Activated naive CD4-positive, alpha-beta T cell treated with anti-CD3 and anti-CD28 coated beads, Interleukin-2, amount 50 U/mL, for 24 hours (primary cell): ENCODE measurements around the gene PCED1B.
A peak's percentile ranks its signal among the peaks of the same experiment; 100 is the strongest.
"Not testable (repeated sequence)": the region's sequence is repeated elsewhere in the genome, so short reads cannot be mapped to it uniquely, and the experiment has no call there.

Source experiments
- H3K27ac Mint-ChIP-seq: one replicate; pipeline ENCODE4 v1.8.0; 2021; ENCODE audit warnings: mild to moderate bottlenecking, mixed read lengths
- H3K27me3 Mint-ChIP-seq: one replicate; pipeline ENCODE4 v1.8.0; 2021; ENCODE audit warnings: mixed read lengths
- H3K36me3 Mint-ChIP-seq: one replicate; pipeline ENCODE4 v1.8.0; 2021; ENCODE audit warnings: mixed read lengths
- H3K4me1 Mint-ChIP-seq: one replicate; pipeline ENCODE4 v1.8.0; 2021; ENCODE audit warnings: mixed read lengths
- H3K4me3 Mint-ChIP-seq: one replicate; pipeline ENCODE4 v1.8.0; 2021; ENCODE audit warnings: mild to moderate bottlenecking, mixed read lengths
- H3K9me3 Mint-ChIP-seq: one replicate; pipeline ENCODE4 v1.8.0; 2021; ENCODE audit warnings: mixed read lengths

PCED1B gene

DNA sequence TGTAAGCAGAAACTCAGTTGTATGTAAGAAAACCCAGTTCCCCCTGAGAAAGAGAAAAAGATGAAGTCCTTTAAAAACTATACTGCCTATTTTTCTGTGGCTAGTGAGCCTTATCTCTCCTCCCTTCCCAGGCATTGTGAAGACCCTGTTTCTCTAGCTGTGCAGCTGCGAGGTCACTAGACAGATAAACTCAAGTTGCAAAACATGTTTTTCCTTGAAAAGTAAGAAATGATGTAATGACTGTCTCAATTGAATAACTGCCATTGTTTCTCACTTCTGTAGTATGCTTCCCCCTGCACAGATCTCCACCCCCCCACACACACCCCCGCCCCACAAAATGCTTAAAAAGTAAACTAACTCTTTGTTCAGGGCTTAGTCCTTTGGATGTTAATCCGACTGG is 23.6 kb upstream of the PCED1B start:
- peaks cover 14% of the 10 kb centered on the region for H3K9me3 Mint-ChIP-seq
- not testable (repeated sequence) for H3K4me3 Mint-ChIP-seq, H3K27ac Mint-ChIP-seq, H3K4me1 Mint-ChIP-seq, H3K36me3 Mint-ChIP-seq, H3K27me3 Mint-ChIP-seq

DNA sequence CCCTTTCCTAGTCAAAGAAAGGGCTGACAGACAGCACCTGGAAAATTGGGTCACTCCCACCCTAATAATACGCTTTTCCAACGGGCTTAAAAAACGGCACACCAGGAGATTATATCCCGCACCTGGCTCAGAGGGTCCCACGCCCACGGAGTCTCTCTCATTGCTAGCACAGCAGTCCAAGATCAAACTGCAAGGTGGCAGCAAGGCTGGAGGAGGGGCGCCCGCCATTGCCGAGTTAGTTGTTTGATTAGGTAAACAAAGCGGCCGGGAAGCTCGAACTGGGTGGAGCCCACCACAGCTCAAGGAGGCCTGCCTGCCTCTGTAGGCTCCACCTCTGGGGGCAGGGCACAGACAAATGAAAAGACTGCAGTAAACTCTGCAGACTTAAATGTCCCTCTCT is 22.5 kb upstream of the PCED1B start:
- H3K4me3 Mint-ChIP-seq, H3K4me1 Mint-ChIP-seq, H3K27me3 Mint-ChIP-seq, H3K27ac Mint-ChIP-seq, H3K36me3 Mint-ChIP-seq: not testable (repeated sequence)
- H3K9me3 Mint-ChIP-seq, result peaks cover 11% of the 10 kb centered on the region

DNA sequence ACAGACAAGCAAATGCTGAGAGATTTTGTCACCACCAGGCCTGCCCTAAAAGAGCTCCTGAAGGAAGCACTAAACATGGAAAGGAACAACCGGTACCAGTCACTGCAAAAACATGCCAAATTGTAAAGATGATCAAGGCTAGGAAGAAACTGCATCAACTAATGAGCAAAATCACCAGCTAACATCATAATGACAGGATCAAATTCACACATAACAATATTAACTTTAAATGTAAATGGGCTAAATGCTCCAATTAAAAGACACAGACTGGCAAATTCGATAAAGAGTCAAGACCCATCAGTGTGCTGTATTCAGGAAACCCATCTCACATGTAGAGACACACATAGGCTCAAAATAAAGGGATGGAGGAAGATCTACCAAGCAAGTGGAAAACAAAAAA is 20.8 kb upstream of the PCED1B start:
- not testable (repeated sequence) for H3K9me3 Mint-ChIP-seq

DNA sequence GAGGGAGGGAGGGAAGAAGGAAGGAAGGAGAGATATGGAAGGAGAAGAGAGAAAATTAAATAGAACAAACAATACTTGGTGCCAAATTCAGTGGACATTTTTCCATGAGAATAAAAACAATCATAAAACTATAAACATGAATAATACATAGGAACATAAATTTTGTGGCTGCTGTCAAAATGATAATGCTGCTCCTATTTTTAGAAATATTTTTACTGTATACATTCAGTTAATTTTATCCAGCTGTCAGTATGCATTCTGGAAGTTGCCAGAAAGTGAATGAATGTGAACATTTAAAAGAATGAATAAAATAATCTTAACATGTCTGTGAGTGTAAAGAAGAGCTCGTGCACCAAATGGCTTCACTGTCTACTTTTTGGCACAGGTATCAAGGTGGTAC is 13.9 kb upstream of the PCED1B start:
- Mint-ChIP-seq H3K4me3 (no peak overlapping the region), H3K4me1 (no peaks in the 10 kb centered on the region), H3K27ac (no peak overlapping the region), H3K27me3 (no peaks in the 10 kb centered on the region), H3K36me3 (no peaks in the 10 kb centered on the region), H3K9me3 (no peaks in the 10 kb centered on the region)

More for the DNA sequence above, 20.8 kb upstream of the PCED1B start:
- not testable (repeated sequence) for H3K36me3 Mint-ChIP-seq, H3K27me3 Mint-ChIP-seq, H3K4me1 Mint-ChIP-seq, H3K4me3 Mint-ChIP-seq, H3K27ac Mint-ChIP-seq

DNA sequence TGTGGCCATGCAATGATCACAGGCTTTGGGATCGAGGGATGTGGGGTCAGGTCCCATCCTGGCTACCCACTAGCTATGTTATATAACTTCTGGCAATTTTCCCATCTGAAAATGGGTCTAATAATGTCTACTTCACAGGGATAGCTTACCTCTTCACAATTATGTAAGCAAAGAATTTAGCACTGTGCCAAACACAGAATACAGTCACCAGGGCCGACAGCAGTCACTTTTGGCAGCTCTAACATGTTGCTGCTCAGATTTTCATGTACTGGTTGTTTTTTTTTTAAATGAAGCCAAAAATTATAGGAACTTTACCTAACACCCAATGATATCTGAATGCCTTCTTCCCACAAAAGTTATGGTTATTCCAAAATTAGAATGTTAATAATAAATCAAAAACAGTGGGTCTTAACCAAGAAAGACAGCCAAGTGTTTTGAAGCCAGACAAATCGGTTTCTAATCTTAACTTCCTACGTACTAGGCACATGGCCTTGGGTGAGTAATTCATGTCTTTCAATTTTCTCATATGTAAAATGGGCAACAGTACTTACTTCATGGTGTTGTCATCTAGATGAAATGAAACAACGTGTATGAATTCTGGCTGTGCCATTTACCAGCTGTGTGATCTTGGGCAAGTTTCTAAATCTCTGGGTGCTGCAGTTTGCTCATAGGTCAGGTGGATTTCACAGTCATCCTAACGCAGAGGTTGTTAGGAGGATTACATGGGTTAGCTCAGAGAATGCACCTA is 13.0 kb upstream of the PCED1B start:
- H3K4me3 Mint-ChIP-seq, result no peak overlapping the region
- H3K4me1 Mint-ChIP-seq, result peaks cover 7% of the 10 kb centered on the region
- H3K9me3 Mint-ChIP-seq, result no peaks in the 10 kb centered on the region
- no peaks in the 10 kb centered on the region for H3K27me3 Mint-ChIP-seq
- no peaks in the 10 kb centered on the region for H3K36me3 Mint-ChIP-seq
- peak overlapping the region; percentile 18 for H3K27ac Mint-ChIP-seq

DNA sequence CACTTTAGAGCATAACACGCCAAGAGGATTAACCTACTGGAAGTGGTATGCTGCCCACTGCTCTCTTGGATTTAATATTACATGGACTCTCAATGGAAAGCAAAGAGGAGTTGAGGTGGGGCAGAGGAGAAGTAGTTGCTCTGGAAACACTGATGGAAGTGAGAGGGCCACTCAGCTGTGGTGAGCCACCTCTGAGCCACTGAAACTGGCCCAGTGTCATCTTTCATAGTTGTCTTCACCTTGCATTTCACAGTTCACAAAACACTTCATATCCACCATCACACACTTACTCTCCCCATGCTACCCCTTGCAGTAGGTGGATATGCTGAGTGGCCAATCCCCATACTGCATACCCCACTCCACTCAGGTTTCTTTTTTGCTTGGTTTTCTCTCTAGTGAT is 12.2 kb upstream of the PCED1B start:
- H3K36me3 Mint-ChIP-seq, result no peaks in the 10 kb centered on the region
- H3K27ac Mint-ChIP-seq, result peak overlapping the region; percentile 1
- H3K4me3 Mint-ChIP-seq, result no peak overlapping the region
- H3K4me1 Mint-ChIP-seq, result peaks cover 7% of the 10 kb centered on the region
- H3K9me3 Mint-ChIP-seq, result no peaks in the 10 kb centered on the region
- no peaks in the 10 kb centered on the region for H3K27me3 Mint-ChIP-seq

DNA sequence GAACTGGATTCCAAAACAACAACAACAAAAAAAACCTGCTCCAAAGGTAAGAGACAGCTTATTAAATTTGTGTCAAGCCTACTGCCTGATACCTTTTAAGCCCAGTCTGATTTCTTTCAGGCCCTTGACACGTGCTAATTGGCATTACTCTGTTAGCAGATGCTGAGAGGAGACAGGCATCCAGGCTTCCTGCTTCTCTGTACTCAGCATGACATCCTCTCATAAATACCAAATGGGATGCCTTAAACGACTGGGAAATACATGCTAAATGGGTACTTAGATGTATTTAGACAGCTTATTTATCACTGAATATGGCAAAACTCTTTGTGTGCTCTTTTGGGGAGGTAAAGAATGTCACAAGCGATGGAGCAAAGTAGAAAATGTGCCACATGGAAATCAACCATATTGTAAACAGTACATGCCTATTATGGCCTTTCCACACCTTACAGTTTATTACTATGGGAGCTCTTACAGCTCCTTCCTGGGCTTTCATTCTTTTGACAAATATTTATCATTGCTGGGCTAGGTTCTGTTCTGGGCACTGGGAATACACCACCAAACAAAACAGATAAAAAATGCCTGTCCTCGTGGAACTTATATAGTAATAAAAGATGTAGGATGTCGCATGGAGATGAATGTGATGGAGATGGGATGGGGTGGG is 11.5 kb upstream of the PCED1B start:
- no peaks in the 10 kb centered on the region for H3K9me3 Mint-ChIP-seq
- H3K27me3 Mint-ChIP-seq, result no peaks in the 10 kb centered on the region
- H3K36me3 Mint-ChIP-seq, result no peaks in the 10 kb centered on the region
- no peak overlapping the region for H3K4me3 Mint-ChIP-seq
- peaks cover 7% of the 10 kb centered on the region for H3K4me1 Mint-ChIP-seq
- peak overlapping the region; percentile 1 for H3K27ac Mint-ChIP-seq

DNA sequence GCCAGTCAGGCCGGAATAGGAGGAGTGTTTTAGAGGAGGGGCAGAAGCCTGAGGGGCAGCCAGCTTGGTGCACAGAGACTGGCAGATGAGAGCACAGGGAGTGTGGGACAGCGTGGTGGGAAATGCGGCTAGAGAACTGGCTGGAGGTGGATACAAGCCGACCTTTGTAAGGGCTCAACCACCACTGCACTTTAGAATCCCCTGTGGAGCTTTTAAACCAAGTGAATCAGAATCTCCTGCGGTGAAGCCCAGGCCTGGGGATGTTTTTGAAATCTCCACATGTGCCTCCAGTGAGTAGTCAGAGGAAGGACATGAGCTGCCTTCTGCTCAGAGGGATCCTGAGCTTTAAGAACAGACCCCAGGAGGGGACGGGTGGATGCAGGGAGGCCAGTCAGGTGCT is 10.9 kb upstream of the PCED1B start:
- Mint-ChIP-seq H3K27ac (peak overlapping the region; percentile 5), H3K27me3 (no peaks in the 10 kb centered on the region), H3K36me3 (no peaks in the 10 kb centered on the region), H3K4me1 (peaks cover 7% of the 10 kb centered on the region), H3K9me3 (no peaks in the 10 kb centered on the region), H3K4me3 (no peak overlapping the region)

DNA sequence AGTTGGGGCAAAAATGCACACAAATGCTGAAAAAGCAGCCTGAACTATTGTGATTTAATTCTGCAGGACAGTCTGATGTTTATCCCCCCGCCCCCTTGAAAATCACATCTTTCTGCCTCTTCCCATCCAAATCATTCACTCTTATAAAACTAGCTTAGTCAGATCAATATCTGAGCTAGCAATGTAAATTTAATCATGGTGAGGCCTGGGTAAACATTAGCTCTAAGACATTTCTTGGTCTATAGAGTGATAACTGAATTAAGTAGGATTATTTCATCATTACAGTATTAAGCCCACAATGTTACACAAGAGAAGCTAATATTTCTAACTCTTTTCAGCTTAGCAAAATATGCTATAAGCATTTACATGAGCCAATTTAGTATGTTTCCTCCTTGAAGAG is 9.1 kb upstream of the PCED1B start:
- Mint-ChIP-seq H3K4me3 (no peak overlapping the region), H3K27ac (no peak overlapping the region), H3K27me3 (no peaks in the 10 kb centered on the region), H3K36me3 (peaks cover 2% of the 10 kb centered on the region), H3K9me3 (no peaks in the 10 kb centered on the region), H3K4me1 (peaks cover 7% of the 10 kb centered on the region)

DNA sequence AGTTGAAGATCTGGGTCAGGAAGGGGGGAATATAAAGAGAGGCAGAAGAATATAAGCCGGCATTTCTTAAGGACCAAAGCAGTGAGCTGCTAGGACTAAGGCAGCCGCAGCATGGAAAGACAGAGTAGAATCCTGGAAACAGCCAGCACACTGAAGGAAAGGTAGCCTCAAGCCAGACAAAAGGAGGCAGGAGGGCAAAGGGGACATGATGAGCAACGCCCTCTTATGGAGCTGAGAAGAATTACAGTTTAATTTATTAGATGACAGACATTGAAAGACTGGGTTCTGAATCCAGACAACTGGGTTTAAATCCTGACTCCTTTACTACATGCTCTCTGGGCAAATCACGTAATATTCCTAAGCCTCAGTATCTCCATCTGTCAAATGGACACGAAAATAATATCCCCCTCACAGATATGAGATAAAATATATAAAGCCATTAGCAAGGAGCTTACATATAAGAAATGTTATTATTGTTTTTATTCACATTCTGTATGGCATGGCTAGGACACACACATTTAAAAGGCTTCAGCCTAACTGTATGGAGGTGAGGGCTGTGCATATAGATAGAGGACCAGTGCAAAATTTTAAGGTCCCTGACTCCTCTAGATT is 8.1 kb upstream of the PCED1B start:
- Mint-ChIP-seq H3K9me3 (no peaks in the 10 kb centered on the region), H3K27ac (no peak overlapping the region), H3K36me3 (peaks cover 2% of the 10 kb centered on the region), H3K4me1 (peaks cover 18% of the 10 kb centered on the region), H3K27me3 (no peaks in the 10 kb centered on the region), H3K4me3 (no peak overlapping the region)

DNA sequence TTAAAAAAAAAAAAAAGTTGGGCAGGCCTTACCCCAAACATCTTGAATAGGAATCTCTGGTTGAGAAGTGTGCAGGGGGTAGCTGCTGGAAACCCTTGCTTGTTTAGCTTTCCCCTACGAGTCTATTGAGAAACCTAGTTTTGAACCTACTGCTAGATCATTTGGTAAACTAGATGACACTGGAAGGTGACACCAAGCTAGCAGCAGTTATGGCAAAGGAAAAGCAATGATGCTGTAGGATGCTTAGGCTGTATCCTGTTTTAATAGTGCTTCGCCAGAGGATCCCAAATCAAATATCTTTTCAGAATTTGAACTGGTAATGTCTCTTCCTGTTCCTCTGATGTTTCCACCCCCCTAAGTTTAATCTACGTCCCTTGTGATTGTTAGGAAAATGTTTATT is 5.5 kb upstream of the PCED1B start:
- H3K9me3 Mint-ChIP-seq, result no peaks in the 10 kb centered on the region
- H3K4me3 Mint-ChIP-seq, result no peak overlapping the region
- no peak overlapping the region for H3K27ac Mint-ChIP-seq
- peaks cover 41% of the 10 kb centered on the region for H3K4me1 Mint-ChIP-seq
- no peaks in the 10 kb centered on the region for H3K27me3 Mint-ChIP-seq
- peaks cover 6% of the 10 kb centered on the region for H3K36me3 Mint-ChIP-seq

DNA sequence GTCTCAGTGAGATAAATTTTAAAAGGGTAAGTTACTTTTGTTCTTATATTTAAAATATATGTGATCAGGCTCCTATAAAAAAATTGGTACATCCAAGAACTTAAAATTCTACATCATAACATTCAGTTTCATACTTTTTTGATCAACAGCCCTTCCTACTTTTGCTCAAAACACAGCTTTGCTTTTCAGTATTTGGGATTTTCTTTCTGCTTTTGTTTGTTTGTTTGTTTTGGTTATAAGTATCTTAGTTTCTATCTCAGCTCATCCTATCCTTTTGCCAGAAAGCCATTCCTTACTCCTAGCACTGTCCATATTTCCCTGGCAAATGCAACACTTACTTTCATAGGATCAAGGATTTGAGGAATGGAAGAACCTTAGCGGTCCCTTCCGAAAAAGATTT is 4.7 kb upstream of the PCED1B start:
- H3K36me3 Mint-ChIP-seq, result peaks cover 11% of the 10 kb centered on the region
- H3K27ac Mint-ChIP-seq, result no peak overlapping the region
- peaks cover 45% of the 10 kb centered on the region for H3K4me1 Mint-ChIP-seq
- no peaks in the 10 kb centered on the region for H3K9me3 Mint-ChIP-seq
- H3K27me3 Mint-ChIP-seq, result no peaks in the 10 kb centered on the region
- no peak overlapping the region for H3K4me3 Mint-ChIP-seq

DNA sequence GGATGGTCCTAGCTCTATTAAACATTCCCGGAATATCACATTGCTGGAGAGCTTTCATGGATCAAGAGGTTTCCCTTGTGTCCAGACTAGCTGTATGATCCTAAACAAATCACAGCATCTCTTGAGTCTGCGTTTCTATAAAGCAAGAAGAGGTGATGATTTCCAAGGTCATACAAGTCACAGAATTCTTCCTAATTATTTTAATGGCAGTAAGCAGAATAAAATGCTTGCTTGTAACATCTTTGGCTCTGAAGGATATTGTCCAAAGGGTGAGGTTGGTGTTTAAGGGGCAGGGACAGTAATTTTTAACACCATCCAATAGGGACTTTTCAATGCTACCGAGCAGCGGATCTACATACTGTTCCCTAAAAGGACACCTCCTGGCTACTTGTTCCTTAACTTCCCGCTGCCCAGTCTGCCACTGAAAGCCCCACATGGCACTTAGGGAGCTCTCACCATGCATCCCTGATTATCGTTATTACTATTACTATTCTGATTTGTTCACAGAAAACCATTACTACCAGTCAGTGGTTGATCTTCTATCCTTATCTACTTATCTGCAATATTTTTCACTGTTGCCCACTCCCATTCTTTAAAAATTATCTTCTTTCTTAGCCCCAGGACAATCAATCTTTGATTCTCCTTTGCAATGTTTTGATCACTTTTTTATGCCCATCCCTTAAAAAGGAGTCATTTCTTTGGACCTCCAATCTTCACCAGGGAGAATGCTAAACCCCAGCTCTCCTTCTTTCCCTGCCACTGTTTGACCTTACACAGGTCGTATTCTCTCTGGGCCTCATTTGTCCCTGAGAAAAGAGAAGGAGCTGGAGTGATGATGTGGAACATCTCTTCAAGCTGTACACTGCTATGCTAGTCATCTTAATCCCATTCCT is 4.0 kb upstream of the PCED1B start:
- Mint-ChIP-seq H3K4me1 (peaks cover 45% of the 10 kb centered on the region), H3K4me3 (peak overlapping the region; percentile 100), H3K9me3 (no peaks in the 10 kb centered on the region), H3K27ac (no peak overlapping the region), H3K36me3 (peaks cover 12% of the 10 kb centered on the region), H3K27me3 (no peaks in the 10 kb centered on the region)

DNA sequence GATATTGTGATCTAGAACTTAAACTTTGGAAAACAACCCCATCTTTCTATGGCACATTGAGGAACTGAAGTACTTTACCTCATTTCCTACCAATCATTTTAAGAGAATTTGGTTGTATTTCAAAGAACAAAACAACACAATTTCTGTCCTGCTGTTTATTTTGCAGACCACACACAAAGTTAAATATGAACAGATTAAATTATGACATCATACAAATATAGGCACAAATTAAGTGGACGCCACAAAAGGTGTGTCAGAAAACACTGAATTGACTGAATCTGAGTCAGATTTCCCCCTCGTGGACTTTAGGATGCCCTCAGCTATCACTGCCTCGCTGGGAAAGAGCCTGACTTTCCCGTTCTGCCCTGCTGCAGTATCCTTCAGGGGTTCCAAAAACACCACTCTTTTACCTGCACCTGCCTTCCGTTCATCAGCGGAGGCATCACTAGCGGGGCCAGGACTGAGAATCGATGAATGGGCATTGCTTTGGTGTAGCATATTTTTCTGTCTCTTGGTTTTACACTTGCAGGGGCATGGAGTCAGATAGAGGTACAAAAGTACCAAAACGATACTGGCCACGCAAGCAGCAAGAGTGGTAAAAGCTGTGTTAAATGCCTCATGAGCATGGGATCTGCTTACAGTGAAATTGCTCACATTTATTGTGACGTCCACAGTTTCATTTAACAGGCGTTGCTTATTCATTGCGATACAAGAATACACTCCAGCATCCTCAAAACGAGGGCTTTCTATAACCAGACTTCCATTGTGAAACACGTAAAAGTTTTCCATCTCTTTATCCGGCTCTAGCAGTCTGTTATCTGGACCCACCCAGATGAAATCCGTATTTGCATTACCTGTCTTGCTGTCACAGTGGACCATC is 2.0 kb upstream of the PCED1B start:
- Mint-ChIP-seq H3K4me1 (peaks cover 56% of the 10 kb centered on the region), H3K27me3 (no peaks in the 10 kb centered on the region), H3K27ac (peak overlapping the region; percentile 59), H3K36me3 (peaks cover 19% of the 10 kb centered on the region), H3K9me3 (no peaks in the 10 kb centered on the region), H3K4me3 (peak overlapping the region; percentile 100)

DNA sequence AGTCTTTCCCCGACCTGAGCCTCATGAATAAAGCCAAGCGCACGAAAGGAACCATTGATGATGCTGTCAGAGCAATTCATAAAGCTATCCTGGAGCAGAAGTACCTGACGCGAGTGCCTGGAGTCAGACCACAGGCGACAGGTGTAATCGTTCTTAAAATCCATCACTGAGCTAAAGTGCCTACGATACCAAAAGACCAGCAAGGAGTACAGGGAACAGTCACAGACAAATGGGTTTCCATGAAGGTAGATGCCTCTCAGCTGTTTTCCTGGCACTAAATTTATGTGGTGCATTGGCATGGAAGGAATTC is 1.4 kb upstream of the PCED1B start:
- Mint-ChIP-seq H3K9me3 (no peaks in the 10 kb centered on the region), H3K27ac (peak overlapping the region; percentile 59), H3K4me3 (peak overlapping the region; percentile 100), H3K4me1 (peaks cover 62% of the 10 kb centered on the region), H3K27me3 (no peaks in the 10 kb centered on the region), H3K36me3 (peaks cover 19% of the 10 kb centered on the region)
